NT2/D1 (cell line): Measurements from ENCODE around the gene ABLIM2.

Experiments
- SUZ12 ChIP-seq: IDR thresholded peaks from 2 replicates; pipeline ENCODE4 v1.6.1; 2011; ENCODE audit not compliant: insufficient read length, insufficient read depth; ENCODE audit errors: extremely low read depth
- YY1 ChIP-seq: IDR thresholded peaks from 2 replicates; pipeline ENCODE4 v1.6.1; 2011; ENCODE audit not compliant: insufficient read length, insufficient read depth
- ZNF274 ChIP-seq: IDR thresholded peaks from 2 replicates; pipeline ENCODE4 v1.6.1; 2011; ENCODE audit warnings: mild to moderate bottlenecking, low read depth, low read length

DNA sequence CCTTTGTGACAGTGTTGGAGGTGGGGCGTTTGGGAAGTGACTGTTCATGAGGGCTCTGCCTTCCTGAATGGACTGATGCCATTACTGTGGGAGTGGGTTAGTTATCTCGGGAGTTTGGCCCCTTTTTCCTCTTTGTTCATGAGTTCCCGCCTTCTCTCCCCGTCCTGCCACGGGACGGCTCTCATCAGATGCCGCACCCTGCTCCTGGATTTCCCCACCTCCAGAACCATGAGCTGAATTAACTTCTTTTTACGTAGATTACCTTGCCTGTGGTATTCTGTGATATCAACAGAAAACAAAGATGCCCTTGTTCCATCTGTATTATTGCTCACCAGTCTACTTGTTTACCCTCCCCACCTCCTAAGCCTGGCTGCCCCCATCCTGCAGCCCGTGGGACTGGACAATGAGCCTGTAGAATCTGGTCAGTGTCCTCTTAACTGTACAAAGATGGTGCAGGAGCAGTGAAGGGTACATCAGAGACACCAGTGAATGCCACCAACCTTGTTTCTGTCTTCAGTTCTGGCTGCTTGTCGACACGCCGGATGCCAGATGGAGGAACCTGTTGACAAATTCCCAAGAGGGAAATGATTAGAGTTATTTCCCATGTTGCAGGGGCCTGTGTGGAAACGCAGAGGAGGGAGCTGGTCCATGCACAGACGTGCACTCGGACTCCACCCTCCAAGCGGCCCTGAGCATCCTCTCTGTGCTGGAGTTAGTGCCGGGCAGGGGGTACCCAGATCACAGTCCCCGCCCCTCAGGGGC is 104.7 kb downstream of the ABLIM2 start:
- no peak for TF ChIP-seq YY1
- no peak for TF ChIP-seq ZNF274
- TF ChIP-seq SUZ12 = no peak
